Measurements from ENCODE around the gene GIMAP4.
"Not testable (repeated sequence)": the region's sequence is repeated elsewhere in the genome, so short reads cannot be mapped to it uniquely, and the experiment has no call there.

The GIMAP4 gene

DNA sequence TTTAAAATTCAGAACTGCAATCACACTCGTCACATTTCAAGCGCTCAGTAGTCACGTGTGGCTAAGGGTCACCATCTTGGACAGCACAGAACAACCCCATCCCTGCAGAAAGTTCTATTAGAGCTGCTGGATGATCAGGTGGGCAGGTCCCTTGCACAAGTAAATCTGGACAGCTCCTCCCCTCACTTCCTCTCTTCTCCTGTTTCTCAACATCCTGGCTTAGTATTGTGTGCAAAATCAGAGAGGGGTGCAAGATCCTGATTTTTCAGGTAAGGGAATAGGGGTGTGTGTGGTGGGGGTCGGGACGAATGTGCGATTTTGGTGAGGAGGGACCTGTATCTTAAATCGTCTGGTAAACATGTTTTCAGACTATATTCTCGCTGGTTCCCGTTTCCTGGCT lies at the start of gene GIMAP4:
Gene GIMAP4 (plus strand): TSS at position 222 of the 400 bp plus-strand sequence. CDS start 2,512 bp downstream, outside the sequence.
- no peak for DNase-seq

DNA sequence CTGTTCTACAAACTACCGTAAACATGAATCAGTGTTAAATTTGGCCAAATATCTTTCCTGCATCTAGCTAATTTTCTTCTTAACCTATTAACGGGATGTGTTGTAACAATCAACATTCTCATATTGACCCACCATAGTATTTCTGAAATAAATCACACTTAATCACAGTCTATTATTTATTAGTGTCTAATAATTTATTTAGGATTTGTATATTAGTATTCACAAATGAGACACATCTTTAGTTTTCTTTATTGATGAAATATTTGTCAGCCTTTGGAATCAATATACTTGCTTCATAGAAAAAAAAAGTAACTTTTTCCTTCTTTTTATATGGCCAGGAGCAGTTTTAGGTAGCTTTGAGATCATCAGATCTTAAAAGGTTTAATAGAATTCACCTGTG lies 47.9 kb upstream of the GIMAP4 start:
- DNase-seq: no peak

DNA sequence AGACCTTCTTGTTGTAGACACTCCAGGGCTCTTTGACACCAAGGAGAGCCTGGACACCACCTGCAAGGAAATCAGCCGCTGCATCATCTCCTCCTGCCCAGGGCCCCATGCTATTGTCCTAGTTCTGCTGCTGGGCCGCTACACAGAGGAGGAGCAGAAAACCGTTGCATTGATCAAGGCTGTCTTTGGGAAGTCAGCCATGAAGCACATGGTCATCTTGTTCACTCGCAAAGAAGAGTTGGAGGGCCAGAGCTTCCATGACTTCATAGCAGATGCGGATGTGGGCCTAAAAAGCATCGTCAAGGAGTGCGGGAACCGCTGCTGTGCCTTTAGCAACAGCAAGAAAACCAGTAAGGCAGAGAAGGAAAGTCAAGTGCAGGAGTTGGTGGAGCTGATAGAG lies 47.0 kb upstream of the GIMAP4 start:
- DNase-seq: no peak

DNA sequence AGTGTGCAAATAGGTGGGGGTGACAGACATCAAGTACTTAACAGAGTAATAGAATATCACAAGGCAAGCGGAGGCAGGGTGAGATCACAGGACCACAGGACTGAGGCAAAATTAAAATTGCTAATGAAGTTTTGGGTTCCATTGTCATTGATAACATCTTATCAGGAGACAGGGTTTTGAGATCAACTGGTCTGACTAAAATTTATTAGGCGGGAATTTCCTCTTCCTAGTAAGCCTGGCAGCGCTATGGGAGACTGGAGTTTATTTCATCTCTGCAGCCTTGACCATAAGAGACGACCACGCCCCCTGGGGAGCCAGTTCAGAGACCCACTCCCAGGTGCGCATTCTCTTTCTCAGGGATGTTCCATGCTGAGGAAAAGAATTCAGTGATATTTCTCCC lies 44.3 kb upstream of the GIMAP4 start:
- DNase-seq: not testable (repeated sequence)

DNA sequence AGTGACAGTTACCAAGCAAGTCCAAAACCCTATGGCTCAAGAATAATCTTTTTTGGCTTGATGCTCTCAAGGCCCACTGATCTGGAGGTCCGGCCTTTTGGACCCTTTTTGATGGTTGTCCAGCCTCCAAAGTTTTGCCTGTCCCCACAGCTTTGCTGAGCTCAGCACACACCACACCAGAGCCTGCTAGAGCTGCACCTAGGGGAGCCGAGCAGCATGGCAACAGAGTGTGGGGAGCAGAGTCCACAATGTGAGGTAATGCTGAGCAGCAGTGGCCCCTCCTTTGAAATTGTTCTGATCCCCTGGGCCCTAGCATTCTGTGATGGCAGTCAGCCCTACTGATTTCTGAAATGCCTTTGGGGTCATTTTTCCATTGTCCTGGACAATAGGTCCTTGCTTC lies 43.2 kb upstream of the GIMAP4 start:
- no peak for DNase-seq

DNA sequence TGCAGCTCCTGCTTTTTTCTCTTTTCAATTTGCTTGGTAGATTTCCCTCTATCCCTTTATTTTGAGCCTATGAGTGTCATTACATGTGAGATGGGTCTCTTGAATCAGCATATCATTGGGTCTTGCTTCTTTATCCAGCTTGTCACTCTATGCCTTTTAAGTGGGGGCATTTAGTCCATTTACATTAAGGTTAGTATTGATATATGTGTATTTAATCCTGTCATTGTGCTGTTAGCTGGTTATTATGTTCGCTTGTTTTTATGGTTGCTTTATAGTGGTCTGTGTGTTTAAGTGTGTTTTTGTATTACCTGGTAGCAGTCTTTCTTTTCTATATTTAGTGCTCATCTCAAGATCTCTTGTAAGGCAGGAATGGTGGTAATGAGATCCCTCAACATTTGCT lies 35.5 kb upstream of the GIMAP4 start:
- DNase-seq: no peak

GRCh38 chr7:150538259-150538658 lies 28.9 kb upstream of the GIMAP4 start:
- no peak for DNase-seq

DNA sequence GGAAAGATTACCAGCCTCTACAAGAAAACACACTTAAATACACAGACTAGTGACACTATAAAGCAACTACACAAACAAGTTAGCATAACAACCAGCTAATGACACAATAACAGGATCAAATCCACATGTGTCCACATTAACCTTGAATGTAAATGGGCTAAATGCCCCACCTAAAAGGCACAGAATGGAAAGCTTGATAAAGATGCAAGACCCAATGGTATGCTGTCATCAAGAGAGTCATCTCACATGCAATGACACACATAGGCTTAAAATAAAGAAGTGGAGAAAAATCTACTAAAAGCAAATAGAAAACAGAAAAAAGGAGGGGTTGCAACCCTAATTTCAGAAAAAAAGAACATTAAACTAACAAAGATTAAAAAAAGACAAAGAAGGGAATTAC lies 14.0 kb upstream of the GIMAP4 start:
- no peak for DNase-seq

GRCh38 chr7:150556521-150557138 lies 10.6 kb upstream of the GIMAP4 start:
- DNase-seq: no peak

GRCh38 chr7:150560486-150560885 lies 6.7 kb upstream of the GIMAP4 start:
- no peak for DNase-seq

GRCh38 chr7:150562919-150563318 lies 4.3 kb upstream of the GIMAP4 start:
- DNase-seq: no peak

- DNase-seq: no peak
Measured at GRCh38 chr7:150564006-150564405, 3.2 kb upstream of the GIMAP4 start.

- DNase-seq: no peak
Measured at GRCh38 chr7:150564566-150564965, 2.6 kb upstream of the GIMAP4 start.

DNA sequence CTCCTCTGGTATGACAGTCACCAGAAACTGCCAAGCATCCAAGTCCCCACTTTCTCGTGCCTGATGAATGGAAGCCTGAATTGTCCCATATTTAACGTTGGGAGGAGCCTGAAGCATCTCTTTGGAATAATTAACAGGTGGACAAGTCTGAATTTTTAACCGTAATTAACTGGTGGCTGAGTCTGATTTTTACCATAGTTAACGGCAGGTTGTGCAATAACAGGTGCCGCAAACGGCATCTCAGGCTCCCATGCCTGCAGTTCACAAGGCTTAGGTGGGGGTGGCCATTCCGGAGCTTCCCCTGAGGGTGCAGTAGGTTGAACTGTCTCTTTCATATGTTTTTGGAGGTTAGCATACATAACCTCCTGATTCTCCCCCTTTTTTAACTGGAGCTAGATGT lies 2.0 kb upstream of the GIMAP4 start:
- no peak for DNase-seq

DNA sequence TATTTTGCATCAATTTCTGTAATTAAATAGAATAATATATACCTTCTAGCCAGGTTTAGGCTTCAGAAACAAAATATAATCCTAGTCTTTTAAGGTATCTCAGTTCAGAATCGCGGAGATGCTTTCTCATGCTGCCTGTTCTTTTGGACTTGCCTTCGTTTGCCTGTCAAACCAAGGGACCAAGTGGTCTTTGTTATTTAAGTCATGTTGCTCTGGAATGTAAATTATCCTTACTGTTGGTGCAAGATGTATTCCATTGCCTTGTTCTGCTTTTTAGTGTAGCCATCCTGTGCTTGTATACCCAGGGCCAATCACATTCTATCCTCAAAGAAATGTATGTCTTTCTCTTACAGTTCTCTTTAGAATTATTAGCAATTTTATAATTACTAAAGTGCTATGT lies 1.1 kb upstream of the GIMAP4 start:
- no peak for DNase-seq

DNA sequence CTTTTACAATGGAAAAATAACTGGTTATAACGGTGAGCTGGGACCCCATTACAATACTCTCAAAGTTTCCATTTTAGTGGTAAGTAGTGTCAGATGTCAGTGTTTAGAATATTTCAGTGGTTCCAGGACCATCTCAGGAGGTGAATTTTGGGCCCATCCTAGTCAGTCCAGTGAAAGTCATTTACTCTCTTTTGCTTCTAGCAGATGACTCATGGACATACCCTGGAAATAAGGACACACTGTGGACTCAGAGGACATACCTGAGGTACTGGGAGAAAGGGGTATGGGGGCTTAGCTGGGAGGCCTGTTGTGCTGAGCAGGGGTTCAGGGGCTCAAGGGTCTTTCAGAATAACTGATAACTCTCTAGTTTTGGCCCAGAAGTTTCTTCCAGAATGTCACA lies 618 bp upstream of the GIMAP4 start:
- DNase-seq: no peak

DNA sequence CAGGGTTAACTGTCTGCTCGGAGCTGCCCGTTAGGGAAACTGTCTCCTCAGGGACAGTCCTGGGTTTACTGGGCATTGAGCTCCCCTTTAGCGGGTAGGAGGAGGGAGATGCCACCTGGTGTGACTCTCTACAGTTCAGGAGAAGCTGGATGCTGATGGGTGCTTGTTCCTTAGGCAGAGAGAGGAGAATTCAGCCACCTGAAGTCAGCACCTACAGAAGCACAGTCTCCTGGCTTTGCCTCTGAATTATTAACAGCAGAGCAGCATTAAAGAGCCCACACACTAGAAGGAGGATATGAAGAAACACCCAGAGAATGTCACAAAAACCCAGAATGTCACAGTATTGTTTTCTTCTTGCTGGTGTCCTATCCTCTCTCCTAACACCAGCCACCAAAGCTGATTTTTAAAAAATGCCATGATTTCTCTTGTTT lies 696 bp downstream of the GIMAP4 start:
- no peak for DNase-seq

GRCh38 chr7:150568714-150569113 lies 1.5 kb downstream of the GIMAP4 start:
- DNase-seq: no peak

GRCh38 chr7:150569245-150569955 lies 2.2 kb downstream of the GIMAP4 start:
- no peak for DNase-seq

- DNase-seq: no peak
Measured at GRCh38 chr7:150570556-150571465, 3.6 kb downstream of the GIMAP4 start.

- no peak for DNase-seq
Measured at GRCh38 chr7:150572496-150572895, 5.3 kb downstream of the GIMAP4 start.

DNA sequence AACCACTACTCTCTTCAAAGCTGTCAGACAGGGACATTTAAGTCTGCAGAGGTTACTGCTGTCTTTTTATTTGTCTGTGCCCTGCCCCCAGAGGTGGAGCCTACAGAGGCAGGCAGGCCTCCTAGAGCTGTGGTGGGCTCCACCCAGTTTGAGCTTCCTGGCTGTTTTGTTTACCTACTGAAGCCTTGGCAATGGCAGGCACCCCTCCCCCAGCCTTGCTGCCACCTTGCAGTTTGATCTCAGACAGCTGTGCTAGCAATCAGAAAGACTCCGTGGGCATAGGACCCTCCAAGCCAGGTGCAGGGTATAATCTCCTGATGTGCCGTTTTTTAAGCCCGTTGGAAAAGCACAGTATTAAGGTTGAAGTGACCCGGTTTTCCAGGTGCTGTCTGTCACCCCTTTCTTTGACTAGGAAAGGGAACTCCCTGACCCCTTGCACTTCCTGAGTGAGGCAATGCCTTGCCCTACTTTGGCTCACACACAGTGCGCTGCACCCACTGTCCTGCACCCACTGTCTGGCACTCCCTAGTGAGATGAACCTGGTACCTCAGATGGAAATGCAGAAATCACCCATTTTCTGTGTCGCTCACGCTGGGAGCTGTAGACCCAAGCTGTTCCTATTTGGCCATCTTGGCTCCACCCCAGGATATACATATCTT lies 12.9 kb downstream of the GIMAP4 start:
- DNase-seq: not testable (repeated sequence)

Data from T1000 (cell line).